MCF 10A (cell line): ENCODE data around the gene TCEANC2. TPM values are rescaled to one million over a fixed set of nuclear protein-coding genes. Genes with fewer than 3 reads are reported as not detected.
"Not testable (repeated sequence)": the region's sequence is repeated elsewhere in the genome, so short reads cannot be mapped to it uniquely, and the experiment has no call there.

ENCODE experiments used
- BruUV-seq: library from RNA; stranded (reverse); fragments of 400-500 nt; replicated peaks from 2 replicates; lab custom pipeline; 2021; lab: Mats Ljungman, UMichigan
- CTCF ChIA-PET: fragments of 300-600 bp; sonication (Branson Sonifier 250); formaldehyde crosslinking; extraction: SDS; loops from one replicate; lab custom pipeline; 2021; ENCODE audit warnings: antibody characterized with exemption, inconsistent platforms; lab: Yijun Ruan, JAX
- POLR2A ChIA-PET: fragments of 300-600, 350-650 bp; sonication (Branson Sonifier 250); formaldehyde crosslinking; extraction: SDS; loops from one replicate; lab custom pipeline; 2020; ENCODE audit warnings: antibody characterized with exemption, inconsistent platforms; lab: Yijun Ruan, JAX
- DNase-seq: peaks from one replicate; pipeline ENCODE4 v3.0.0-alpha.2; 2018; ENCODE audit not compliant: unreplicated experiment
- H3K27ac Mint-ChIP-seq: one replicate; pipeline ENCODE4 v1.8.0; 2022; ENCODE audit warnings: mild to moderate bottlenecking, low read depth, mixed read lengths; ENCODE audit not compliant: unreplicated experiment
- H3K27me3 Mint-ChIP-seq: one replicate; pipeline ENCODE4 v1.8.0; 2022; ENCODE audit warnings: mixed read lengths; ENCODE audit not compliant: insufficient read depth, unreplicated experiment
- H3K36me3 Mint-ChIP-seq: one replicate; pipeline ENCODE4 v1.8.0; 2022; ENCODE audit warnings: mild to moderate bottlenecking, moderate library complexity, mixed read lengths; ENCODE audit not compliant: insufficient read depth, unreplicated experiment
- H3K4me1 Mint-ChIP-seq: one replicate; pipeline ENCODE4 v1.8.0; 2022; ENCODE audit warnings: mixed read lengths; ENCODE audit not compliant: insufficient read depth, unreplicated experiment
- H3K4me3 Mint-ChIP-seq: one replicate; pipeline ENCODE4 v1.8.0; 2022; ENCODE audit warnings: mild to moderate bottlenecking, moderate library complexity, mixed read lengths; ENCODE audit not compliant: unreplicated experiment
- H3K9me3 Mint-ChIP-seq: one replicate; pipeline ENCODE4 v1.8.0; 2022; ENCODE audit warnings: mixed read lengths; ENCODE audit not compliant: unreplicated experiment
- intact Hi-C: fragments of 100-400 bp; cut with micrococcal nuclease; formaldehyde crosslinking; loops from 2 replicates; pipeline ENCODE4 v1.14.1; 2022
- total RNA-seq: library from RNA; stranded (reverse); gene quantifications from 2 replicates; pipeline ENCODE4 v1.2.3, GENCODE V29; 2022
- TF ChIP-seq, protein P1 (sequence below): fragments of 200-600 bp; IDR thresholded peaks from one replicate; pipeline ENCODE4 v1.8.0; 2022; ENCODE audit warnings: antibody characterized with exemption, mild to moderate bottlenecking; ENCODE audit not compliant: unreplicated experiment

TCEANC2 gene
- total RNA-seq, 1 experiment from 2014 or later: 3.6 TPM

DNA sequence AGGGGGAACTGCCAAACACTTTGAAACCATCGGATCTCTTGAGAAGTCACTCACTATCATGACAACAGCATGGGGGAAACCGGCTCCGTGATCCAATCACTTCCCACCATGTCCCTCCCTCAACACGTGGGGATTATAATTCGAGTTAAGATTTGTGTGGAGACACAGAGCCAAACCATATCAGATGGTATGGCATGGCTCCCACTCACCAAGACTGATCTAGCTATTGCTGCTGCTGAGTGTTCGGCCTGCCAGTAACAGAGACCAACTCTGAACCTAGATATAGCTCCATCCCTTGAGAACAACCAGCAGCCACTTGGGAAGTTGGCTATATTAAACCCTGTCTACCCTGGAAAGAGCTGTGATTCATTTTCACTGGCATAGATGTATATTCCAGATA is 50.0 kb downstream of the TCEANC2 start:
- peaks cover 4% of the 10 kb centered on the region for H3K36me3 Mint-ChIP-seq
- H3K4me3 Mint-ChIP-seq: no peak overlapping the region
- no peaks in the 10 kb centered on the region for H3K27me3 Mint-ChIP-seq
- ChIA-PET POLR2A (no interaction called here), CTCF (interaction anchor here (0.6 to 1.7 kb wide), 4 partner anchors 22 to 731 kb away, joined by 3 to 5 read pairs (median 4); no protein-coding TSS in a partner anchor)
- no peak for DNase-seq
- no peak overlapping the region for H3K27ac Mint-ChIP-seq
- TF ChIP-seq, protein P1, sequence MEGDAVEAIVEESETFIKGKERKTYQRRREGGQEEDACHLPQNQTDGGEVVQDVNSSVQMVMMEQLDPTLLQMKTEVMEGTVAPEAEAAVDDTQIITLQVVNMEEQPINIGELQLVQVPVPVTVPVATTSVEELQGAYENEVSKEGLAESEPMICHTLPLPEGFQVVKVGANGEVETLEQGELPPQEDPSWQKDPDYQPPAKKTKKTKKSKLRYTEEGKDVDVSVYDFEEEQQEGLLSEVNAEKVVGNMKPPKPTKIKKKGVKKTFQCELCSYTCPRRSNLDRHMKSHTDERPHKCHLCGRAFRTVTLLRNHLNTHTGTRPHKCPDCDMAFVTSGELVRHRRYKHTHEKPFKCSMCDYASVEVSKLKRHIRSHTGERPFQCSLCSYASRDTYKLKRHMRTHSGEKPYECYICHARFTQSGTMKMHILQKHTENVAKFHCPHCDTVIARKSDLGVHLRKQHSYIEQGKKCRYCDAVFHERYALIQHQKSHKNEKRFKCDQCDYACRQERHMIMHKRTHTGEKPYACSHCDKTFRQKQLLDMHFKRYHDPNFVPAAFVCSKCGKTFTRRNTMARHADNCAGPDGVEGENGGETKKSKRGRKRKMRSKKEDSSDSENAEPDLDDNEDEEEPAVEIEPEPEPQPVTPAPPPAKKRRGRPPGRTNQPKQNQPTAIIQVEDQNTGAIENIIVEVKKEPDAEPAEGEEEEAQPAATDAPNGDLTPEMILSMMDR: no peak
- H3K4me1 Mint-ChIP-seq: no peaks in the 10 kb centered on the region
- intact Hi-C loops: no loop called here
- H3K9me3 Mint-ChIP-seq: no peaks in the 10 kb centered on the region
- BruUV-seq: no TSS peak

DNA sequence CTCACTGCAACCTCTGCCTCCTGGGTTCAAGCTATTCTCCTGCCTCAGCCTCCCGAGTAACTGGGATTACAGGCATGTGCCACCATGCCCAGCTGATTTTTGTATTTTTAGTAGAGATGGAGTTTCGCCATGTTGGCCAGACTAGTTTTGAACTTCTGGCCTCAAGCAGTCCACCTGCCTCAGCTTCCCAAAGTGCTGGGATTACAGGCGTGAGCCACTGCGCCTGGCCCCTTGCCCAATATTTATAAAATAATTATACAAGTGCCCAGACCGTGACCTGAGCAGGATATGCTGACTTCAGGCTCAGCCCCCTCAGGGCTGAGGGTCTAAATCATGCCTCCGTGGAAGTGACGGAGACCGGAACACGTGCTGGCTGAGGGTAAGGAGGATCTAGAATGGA is 51.2 kb downstream of the TCEANC2 start:
- H3K4me3 Mint-ChIP-seq, H3K4me1 Mint-ChIP-seq, DNase-seq, POLR2A ChIA-PET, H3K27me3 Mint-ChIP-seq, intact Hi-C loops, H3K27ac Mint-ChIP-seq, H3K36me3 Mint-ChIP-seq, H3K9me3 Mint-ChIP-seq, BruUV-seq: not testable (repeated sequence)
- CTCF ChIA-PET: interaction anchor here (0.7 to 1.8 kb wide), 2 partner anchors 385 to 562 kb away, joined by 3 to 5 read pairs; no protein-coding TSS in a partner anchor

DNA sequence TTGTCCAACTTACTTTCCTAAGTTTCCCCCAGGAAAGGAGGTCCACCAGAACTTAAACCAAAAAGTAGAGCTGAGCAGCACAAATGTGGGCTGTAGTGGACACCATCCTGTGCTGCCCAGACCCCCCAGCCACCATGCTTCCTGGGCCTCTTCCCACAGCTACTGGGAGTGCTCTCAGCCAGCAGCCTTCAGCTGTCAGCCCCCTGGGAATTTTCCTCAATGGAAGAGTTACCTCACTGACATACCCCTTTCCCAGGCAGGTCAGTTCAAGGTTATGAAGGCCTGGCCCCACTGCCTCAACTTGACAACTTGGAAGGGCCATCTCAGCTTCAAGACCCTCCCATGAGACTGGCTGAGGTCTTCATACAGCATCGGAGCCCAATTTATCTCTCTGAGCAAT is 51.7 kb downstream of the TCEANC2 start:
- TF ChIP-seq, protein P1: no peak
- CTCF ChIA-PET: interaction anchor here (0.6 to 1.8 kb wide), 5 partner anchors 10 to 561 kb away, joined by 3 to 6 read pairs (median 3); no protein-coding TSS in a partner anchor
- Mint-ChIP-seq H3K27me3 (no peaks in the 10 kb centered on the region), H3K4me1 (no peaks in the 10 kb centered on the region), H3K36me3 (peaks cover 4% of the 10 kb centered on the region), H3K27ac (no peak overlapping the region), H3K9me3 (no peaks in the 10 kb centered on the region), H3K4me3 (no peak overlapping the region)
- POLR2A ChIA-PET: no interaction called here
- intact Hi-C loops: no loop called here
- no peak for DNase-seq
- no TSS peak for BruUV-seq

DNA sequence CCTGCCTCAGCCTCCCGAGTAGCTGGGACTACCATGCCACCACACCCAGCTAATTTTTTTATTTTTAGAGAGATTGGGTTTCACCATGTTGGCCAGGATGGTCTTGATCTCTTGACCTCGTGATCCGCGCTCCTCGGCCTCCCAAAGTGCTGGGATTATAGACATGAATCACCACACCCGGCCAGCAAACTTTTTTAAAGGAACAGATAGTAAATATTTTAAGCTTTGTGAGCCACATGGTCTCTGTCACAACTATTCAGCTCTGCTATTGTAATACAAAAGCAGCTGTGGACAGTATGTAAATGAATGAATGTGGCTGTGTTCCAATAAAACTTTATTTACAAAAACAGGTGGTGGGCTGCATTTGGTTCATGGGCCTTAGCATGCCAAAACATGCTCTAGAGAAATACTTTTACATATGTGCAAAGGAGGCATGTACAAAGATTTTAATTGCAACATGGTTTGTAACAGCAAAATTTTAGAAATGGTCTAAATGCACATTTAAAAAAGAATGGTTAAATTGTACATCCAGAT is 52.4 kb downstream of the TCEANC2 start:
- CTCF ChIA-PET: interaction anchor here (0.6 to 1.8 kb wide), 4 partner anchors 9 to 383 kb away, joined by 3 to 6 read pairs (median 4); no protein-coding TSS in a partner anchor
- Mint-ChIP-seq H3K9me3 (no peaks in the 10 kb centered on the region), H3K27ac (no peak overlapping the region), H3K4me1 (no peaks in the 10 kb centered on the region), H3K36me3 (peaks cover 4% of the 10 kb centered on the region), H3K27me3 (no peaks in the 10 kb centered on the region), H3K4me3 (no peak overlapping the region)
- no TSS peak for BruUV-seq
- no peak for DNase-seq
- intact Hi-C loops: no loop called here
- POLR2A ChIA-PET: no interaction called here
- TF ChIP-seq, protein P1: no peak
